Activated CD4-positive, alpha-beta T cell treated with anti-CD3 and anti-CD28 coated beads, Interleukin-2, amount 50 U/mL, for 1 hour (primary cell): ENCODE results near the gene NTRK2.

Experiments
- DNase-seq: peaks from one replicate; pipeline ENCODE4 v3.0.0-alpha.2; 2020

The NTRK2 gene

GRCh38 chr9:84785792-84786547 lies 116.4 kb downstream of the NTRK2 start:
- DNase-seq, result no peak

GRCh38 chr9:84788803-84789462 lies 119.4 kb downstream of the NTRK2 start:
- no peak for DNase-seq

GRCh38 chr9:84789463-84789830 lies 119.9 kb downstream of the NTRK2 start:
- no peak for DNase-seq

GRCh38 chr9:84791643-84792042 lies 122.1 kb downstream of the NTRK2 start:
- no peak for DNase-seq

- DNase-seq, result no peak
Measured at GRCh38 chr9:84793251-84793650, 123.7 kb downstream of the NTRK2 start.

GRCh38 chr9:84794981-84795637 lies 125.6 kb downstream of the NTRK2 start:
- no peak for DNase-seq

GRCh38 chr9:84796404-84796803 lies 126.9 kb downstream of the NTRK2 start:
- no peak for DNase-seq

- DNase-seq, result no peak
Measured at GRCh38 chr9:84799251-84799650, 129.7 kb downstream of the NTRK2 start.

- DNase-seq, result no peak
Measured at GRCh38 chr9:84804951-84805694, 135.6 kb downstream of the NTRK2 start.

GRCh38 chr9:84807431-84807830 lies 137.9 kb downstream of the NTRK2 start:
- no peak for DNase-seq

GRCh38 chr9:84807870-84808390 lies 138.4 kb downstream of the NTRK2 start:
- DNase-seq, result no peak

- no peak for DNase-seq
Measured at GRCh38 chr9:84808416-84808815, 138.9 kb downstream of the NTRK2 start.

GRCh38 chr9:84811072-84811750 lies 141.7 kb downstream of the NTRK2 start:
- no peak for DNase-seq

GRCh38 chr9:84811751-84812074 lies 142.2 kb downstream of the NTRK2 start:
- no peak for DNase-seq

- DNase-seq, result no peak
Measured at GRCh38 chr9:84812355-84812754, 142.8 kb downstream of the NTRK2 start.

GRCh38 chr9:84812847-84813246 lies 143.3 kb downstream of the NTRK2 start:
- DNase-seq, result no peak

GRCh38 chr9:84815554-84815953 lies 146.0 kb downstream of the NTRK2 start:
- DNase-seq, result no peak

- DNase-seq, result no peak
Measured at GRCh38 chr9:84817038-84817437, 147.5 kb downstream of the NTRK2 start.

- no peak for DNase-seq
Measured at GRCh38 chr9:84818791-84819190, 149.3 kb downstream of the NTRK2 start.

GRCh38 chr9:84819491-84819991 lies 150.0 kb downstream of the NTRK2 start:
- no peak for DNase-seq

- DNase-seq, result no peak
Measured at GRCh38 chr9:84821431-84821830, 151.9 kb downstream of the NTRK2 start.

GRCh38 chr9:84822589-84823233 lies 153.2 kb downstream of the NTRK2 start:
- no peak for DNase-seq
